HepG2 (cell line): ENCODE measurements around the gene CHMP1B. TPM values are rescaled to one million over a fixed set of nuclear protein-coding genes. Genes with fewer than 3 reads are reported as not detected.

Experiments
- HDAC1 ChIP-seq: sonication (generic); formaldehyde crosslinking; IDR thresholded peaks from 2 replicates; pipeline ENCODE4 v1.5.1; 2020; ENCODE audit warnings: mild to moderate bottlenecking, missing genetic modification reagents
- KLF11 ChIP-seq: IDR thresholded peaks from 2 replicates; pipeline ENCODE4 v1.6.1; 2016; ENCODE audit warnings: missing compliant biosample characterization
- SNRNP70 ChIP-seq: fragments of 200-400 bp; formaldehyde crosslinking; IDR thresholded peaks from 2 replicates; pipeline ENCODE4 v1.6.1; 2017; ENCODE audit warnings: mild to moderate bottlenecking, low read depth, low read length, moderate library complexity
- ZNF451 ChIP-seq: sonication (generic); formaldehyde crosslinking; IDR thresholded peaks from 2 replicates; pipeline ENCODE4 v1.5.0; 2020; ENCODE audit warnings: mild to moderate bottlenecking, missing genetic modification reagents
- ZNF552 ChIP-seq: sonication (generic); formaldehyde crosslinking; IDR thresholded peaks from 2 replicates; pipeline ENCODE4 v1.9.0; 2022; ENCODE audit warnings: missing genetic modification reagents, mild to moderate bottlenecking, borderline replicate concordance
- polyA plus RNA-seq, 8 experiments: library from polyadenylated mRNA; depleted of rRNA in 3 of 8; stranded (reverse) in 7 of 8; unstranded in 1 of 8; fragments of >200 nt; fragmentation: Illumina TruSeq in 4 of 8; extraction: Trizol in 4 of 8; gene quantifications; 2 replicates each; pipeline versions ENCODE4 v1.2.1 to v1.2.3, GENCODE V29; 2011 to 2016; ENCODE audit warnings: low read depth in 4 of 8, missing spikeins in 1 of 8, mixed read lengths in 1 of 8; ENCODE audit not compliant: insufficient read depth in 1 of 8
- total RNA-seq, 5 experiments: library from RNA; depleted of rRNA; stranded (reverse); fragments of >200 nt; fragmentation: Illumina TruSeq; extraction: Trizol; gene quantifications; 2 replicates each; pipeline ENCODE4 v1.2.3, GENCODE V29; 2016; ENCODE audit warnings: low read depth in 1 of 5
- TF ChIP-seq, protein P1 (sequence below): sonication (generic); formaldehyde crosslinking; IDR thresholded peaks from 2 replicates; pipeline ENCODE4 v1.5.1; 2020; ENCODE audit warnings: mild to moderate bottlenecking, missing genetic modification reagents, borderline replicate concordance
- TF ChIP-seq, protein P2 (sequence below): sonication (generic); formaldehyde crosslinking; IDR thresholded peaks from 2 replicates; pipeline ENCODE4 v1.4.0; 2020; ENCODE audit warnings: missing genetic modification reagents
- TF ChIP-seq, protein P3 (sequence below): sonication (generic); formaldehyde crosslinking; IDR thresholded peaks from 2 replicates; pipeline ENCODE4 v1.5.0; 2020; ENCODE audit warnings: mild to moderate bottlenecking, missing genetic modification reagents, moderate library complexity
- TF ChIP-seq, protein P4 (sequence below): sonication (generic); formaldehyde crosslinking; IDR thresholded peaks from 2 replicates; pipeline ENCODE4 v1.5.0; 2020; ENCODE audit warnings: missing genetic modification reagents

The CHMP1B gene
- total and polyA plus RNA-seq, 2 of the 13 experiments (the other 11 are each of a cell fraction or from before 2014, with no cell fraction given): 18.8 to 20.2 TPM

DNA sequence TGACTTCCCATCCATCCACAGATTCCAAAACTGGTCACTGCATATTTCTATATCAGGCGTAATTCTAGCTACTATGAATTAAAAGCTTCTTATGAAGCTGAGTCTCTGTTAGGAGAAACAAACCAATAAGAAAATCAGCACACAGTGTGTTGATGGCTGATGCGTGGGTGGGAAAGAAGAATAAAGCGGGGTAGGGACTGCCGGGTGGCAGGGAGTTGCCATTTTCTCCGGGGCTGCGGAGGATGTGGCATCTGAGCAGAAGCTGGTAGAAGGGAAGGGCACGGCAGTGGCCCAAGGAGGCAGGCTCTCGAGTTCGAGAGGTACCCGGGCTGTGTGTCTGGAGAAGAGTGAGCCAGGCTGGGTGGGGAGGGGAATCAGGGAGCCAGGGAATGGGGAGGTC lies 48.6 kb upstream of the CHMP1B start (continued):
- TF ChIP-seq, protein P1, sequence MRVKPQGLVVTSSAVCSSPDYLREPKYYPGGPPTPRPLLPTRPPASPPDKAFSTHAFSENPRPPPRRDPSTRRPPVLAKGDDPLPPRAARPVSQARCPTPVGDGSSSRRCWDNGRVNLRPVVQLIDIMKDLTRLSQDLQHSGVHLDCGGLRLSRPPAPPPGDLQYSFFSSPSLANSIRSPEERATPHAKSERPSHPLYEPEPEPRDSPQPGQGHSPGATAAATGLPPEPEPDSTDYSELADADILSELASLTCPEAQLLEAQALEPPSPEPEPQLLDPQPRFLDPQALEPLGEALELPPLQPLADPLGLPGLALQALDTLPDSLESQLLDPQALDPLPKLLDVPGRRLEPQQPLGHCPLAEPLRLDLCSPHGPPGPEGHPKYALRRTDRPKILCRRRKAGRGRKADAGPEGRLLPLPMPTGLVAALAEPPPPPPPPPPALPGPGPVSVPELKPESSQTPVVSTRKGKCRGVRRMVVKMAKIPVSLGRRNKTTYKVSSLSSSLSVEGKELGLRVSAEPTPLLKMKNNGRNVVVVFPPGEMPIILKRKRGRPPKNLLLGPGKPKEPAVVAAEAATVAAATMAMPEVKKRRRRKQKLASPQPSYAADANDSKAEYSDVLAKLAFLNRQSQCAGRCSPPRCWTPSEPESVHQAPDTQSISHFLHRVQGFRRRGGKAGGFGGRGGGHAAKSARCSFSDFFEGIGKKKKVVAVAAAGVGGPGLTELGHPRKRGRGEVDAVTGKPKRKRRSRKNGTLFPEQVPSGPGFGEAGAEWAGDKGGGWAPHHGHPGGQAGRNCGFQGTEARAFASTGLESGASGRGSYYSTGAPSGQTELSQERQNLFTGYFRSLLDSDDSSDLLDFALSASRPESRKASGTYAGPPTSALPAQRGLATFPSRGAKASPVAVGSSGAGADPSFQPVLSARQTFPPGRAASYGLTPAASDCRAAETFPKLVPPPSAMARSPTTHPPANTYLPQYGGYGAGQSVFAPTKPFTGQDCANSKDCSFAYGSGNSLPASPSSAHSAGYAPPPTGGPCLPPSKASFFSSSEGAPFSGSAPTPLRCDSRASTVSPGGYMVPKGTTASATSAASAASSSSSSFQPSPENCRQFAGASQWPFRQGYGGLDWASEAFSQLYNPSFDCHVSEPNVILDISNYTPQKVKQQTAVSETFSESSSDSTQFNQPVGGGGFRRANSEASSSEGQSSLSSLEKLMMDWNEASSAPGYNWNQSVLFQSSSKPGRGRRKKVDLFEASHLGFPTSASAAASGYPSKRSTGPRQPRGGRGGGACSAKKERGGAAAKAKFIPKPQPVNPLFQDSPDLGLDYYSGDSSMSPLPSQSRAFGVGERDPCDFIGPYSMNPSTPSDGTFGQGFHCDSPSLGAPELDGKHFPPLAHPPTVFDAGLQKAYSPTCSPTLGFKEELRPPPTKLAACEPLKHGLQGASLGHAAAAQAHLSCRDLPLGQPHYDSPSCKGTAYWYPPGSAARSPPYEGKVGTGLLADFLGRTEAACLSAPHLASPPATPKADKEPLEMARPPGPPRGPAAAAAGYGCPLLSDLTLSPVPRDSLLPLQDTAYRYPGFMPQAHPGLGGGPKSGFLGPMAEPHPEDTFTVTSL: no peak
- TF ChIP-seq, protein P2, sequence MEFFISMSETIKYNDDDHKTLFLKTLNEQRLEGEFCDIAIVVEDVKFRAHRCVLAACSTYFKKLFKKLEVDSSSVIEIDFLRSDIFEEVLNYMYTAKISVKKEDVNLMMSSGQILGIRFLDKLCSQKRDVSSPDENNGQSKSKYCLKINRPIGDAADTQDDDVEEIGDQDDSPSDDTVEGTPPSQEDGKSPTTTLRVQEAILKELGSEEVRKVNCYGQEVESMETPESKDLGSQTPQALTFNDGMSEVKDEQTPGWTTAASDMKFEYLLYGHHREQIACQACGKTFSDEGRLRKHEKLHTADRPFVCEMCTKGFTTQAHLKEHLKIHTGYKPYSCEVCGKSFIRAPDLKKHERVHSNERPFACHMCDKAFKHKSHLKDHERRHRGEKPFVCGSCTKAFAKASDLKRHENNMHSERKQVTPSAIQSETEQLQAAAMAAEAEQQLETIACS: no peak
- no peak for TF ChIP-seq KLF11
- no peak for TF ChIP-seq HDAC1 (CRISPR knock-in tag)
- TF ChIP-seq SNRNP70: no peak
- TF ChIP-seq ZNF552 (CRISPR knock-in tag): no peak
- no peak for TF ChIP-seq ZNF451 (CRISPR knock-in tag)
- TF ChIP-seq, protein P3, sequence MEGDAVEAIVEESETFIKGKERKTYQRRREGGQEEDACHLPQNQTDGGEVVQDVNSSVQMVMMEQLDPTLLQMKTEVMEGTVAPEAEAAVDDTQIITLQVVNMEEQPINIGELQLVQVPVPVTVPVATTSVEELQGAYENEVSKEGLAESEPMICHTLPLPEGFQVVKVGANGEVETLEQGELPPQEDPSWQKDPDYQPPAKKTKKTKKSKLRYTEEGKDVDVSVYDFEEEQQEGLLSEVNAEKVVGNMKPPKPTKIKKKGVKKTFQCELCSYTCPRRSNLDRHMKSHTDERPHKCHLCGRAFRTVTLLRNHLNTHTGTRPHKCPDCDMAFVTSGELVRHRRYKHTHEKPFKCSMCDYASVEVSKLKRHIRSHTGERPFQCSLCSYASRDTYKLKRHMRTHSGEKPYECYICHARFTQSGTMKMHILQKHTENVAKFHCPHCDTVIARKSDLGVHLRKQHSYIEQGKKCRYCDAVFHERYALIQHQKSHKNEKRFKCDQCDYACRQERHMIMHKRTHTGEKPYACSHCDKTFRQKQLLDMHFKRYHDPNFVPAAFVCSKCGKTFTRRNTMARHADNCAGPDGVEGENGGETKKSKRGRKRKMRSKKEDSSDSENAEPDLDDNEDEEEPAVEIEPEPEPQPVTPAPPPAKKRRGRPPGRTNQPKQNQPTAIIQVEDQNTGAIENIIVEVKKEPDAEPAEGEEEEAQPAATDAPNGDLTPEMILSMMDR: no peak
- TF ChIP-seq, protein P4, sequence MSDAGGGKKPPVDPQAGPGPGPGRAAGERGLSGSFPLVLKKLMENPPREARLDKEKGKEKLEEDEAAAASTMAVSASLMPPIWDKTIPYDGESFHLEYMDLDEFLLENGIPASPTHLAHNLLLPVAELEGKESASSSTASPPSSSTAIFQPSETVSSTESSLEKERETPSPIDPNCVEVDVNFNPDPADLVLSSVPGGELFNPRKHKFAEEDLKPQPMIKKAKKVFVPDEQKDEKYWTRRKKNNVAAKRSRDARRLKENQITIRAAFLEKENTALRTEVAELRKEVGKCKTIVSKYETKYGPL (CRISPR knock-in tag): no peak
